SK-N-MC (cell line): Measurements from ENCODE around the gene ANXA1.

Source experiments
- EZH2 ChIP-seq: fragments of 200-600 bp; sonication (generic); IDR thresholded peaks from one replicate; pipeline ENCODE4 v1.6.1; 2017; ENCODE audit warnings: antibody characterized with exemption
- POLR2AphosphoS5 ChIP-seq: IDR thresholded peaks from 2 replicates; pipeline ENCODE4 v1.6.1; 2012; ENCODE audit warnings: mild to moderate bottlenecking, low read depth, low read length, borderline replicate concordance

DNA sequence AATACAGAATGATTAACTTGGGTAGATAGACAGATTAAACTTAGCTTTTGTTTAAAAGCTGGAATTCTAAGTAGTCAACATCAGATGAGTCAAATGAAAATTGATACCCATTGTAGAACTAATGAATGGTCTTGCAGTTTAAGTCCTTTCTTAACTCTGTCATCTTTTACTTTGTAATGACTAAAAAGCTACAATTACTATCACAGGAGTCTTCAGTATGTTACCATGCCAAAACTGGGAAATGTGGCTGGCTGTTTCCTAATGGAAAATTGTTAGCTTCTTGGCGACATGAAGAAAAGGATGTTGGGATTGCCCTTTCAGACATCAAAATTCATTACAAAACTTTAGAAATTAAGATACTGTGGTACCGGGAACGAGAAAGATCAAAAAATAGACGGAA is 20.2 kb upstream of the ANXA1 start:
- TF ChIP-seq EZH2 (no peak), POLR2AphosphoS5 (no peak)
